Kidney tubule cell (primary cell): ENCODE data around the gene PRKCA.
"Not testable (repeated sequence)": the region's sequence is repeated elsewhere in the genome, so short reads cannot be mapped to it uniquely, and the experiment has no call there.

Experiments
- DNase-seq: peaks from one replicate; pipeline ENCODE4 v3.0.0-alpha.2; 2018; ENCODE audit warnings: low spot score

The PRKCA gene

DNA sequence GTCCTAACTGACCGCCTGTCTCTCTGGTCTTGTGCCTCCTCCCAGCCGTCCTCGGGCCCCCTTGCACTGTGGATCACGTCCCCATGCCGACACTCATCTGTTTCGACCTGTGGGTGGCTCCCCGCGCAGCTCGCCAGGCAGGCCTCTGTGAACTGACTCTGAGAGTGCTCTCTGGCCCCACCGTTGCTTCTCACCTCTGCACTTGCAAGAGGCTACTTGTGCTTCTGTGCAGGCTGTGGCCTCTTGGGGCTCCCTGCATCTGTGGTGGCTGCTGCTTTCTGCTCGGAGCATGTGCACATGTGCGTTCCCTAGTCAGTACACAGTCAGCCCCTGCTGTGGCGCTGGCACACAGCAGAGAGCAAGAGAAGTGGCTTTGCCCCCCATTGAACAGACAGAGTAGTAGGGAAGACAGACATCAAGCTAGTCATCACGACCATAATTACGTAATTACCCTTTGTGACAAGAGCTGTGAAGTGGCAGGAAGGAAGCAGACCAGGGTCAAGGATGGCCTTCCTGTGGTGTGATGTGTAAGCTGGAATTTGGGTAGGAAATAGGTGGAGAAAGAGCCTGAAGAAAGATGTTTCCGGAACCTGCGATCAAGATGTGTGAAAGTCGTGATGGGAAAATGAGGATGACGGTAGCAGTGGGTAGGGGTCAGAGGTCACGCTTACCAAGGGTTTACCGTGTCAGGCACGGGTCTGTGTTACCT is 276.5 kb downstream of the PRKCA start:
- no peak for DNase-seq

DNA sequence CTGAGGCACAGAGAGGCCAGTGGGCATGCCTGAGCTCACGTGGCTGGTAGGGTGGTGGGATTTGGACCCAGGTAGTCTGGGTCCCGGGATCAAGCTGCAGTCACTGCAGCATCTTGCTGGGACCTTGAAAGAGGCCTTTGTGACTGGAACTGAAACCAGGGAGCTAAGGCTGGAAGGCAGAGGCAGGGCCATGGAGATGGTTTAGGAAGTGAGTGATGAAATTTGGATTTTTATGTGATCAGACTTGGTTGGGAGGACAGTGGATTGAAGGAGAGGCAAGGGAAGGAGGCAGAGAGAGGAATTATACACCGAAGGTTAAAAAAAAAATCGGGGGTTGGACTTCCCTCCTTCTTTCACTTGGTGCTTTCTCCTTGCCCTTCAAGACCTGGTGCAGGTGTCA is 277.1 kb downstream of the PRKCA start:
- no peak for DNase-seq

DNA sequence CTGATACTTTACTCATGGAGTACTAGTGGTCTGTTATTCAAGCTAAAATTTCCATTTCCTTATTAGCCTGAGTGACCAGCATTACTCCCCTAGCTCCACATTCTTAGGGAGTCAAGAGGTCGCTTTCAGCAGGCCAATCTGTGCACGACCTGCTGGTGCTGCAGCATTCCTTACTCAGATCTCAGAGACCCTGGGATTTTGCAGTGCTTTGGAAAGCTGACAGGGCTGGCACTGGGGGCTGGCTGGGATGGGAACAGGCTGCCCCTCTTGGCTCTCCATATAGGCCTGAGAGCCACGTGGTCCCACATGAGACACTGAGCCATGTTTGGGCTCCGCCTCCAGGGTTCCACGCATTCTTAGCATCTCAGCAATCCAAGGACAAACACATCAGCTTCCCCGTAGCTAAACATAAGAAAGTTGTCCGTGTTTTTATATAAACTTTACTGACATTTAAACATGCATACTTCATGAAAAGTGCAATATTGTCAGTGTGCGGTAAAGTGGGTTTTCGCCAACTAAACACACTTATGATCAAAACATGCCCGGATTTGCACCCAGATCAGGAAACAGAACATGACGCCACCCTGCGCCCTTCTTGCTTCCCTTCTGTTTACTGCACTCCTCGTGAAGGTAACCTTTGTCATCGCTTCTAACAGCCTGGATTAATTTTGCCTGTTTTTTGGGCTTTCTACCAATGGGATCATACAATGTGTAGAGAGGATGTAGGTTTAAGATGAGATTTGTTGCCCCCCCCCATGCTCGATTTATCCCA is 278.0 kb downstream of the PRKCA start:
- DNase-seq = peak; percentile 68

DNA sequence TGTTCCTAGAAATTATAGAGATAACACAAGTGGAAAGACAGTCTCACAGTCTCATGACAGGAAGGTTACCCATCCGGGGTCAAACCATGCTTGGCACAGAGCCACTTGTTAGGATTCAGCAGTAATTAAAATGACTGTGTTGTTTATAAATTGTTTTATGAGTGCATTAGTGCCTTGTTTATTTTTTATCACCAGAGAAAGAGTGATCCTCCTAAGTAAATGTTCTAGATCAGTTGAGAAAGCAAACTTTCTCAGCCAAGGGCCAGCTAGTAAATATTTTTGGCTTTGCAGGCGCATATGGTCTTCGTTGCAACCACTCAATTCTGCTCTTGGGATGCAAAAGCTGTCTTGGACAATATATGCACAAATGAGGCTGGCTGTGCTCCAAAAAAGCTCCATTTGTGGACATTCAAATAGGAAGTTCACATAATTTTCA is 278.6 kb downstream of the PRKCA start:
- no peak for DNase-seq

- DNase-seq = no peak
Measured at GRCh38 chr17:66582373-66583111, 280.1 kb downstream of the PRKCA start.

DNA sequence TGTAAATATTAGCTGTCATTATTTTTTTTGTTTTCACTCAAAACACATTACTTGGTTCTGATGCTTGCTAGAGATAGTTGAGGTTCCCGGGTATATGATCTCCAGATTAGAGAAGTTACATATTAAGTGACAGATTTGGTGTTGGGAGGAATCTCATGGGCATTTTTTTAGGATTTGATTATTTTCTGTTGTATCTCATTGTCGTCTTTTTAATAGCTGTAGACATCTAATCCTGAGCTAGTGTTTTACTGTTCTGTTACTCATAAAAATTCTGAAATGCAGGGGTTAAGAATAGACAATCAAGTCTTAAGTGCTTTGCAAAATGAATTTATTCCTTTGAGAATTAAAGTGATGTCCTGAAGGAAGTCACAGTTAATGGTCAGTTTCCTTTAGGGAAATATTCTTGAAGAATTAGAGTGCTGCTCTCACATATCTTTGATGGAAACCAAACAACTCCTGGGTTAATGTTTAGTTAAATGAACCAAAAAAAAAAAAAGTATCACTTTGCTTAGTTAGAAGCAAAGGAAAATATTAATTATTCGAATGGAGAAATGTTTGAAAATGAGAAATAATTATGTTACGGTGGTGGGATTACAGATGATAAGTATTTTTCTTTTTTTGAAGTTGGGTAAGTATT is 280.8 kb downstream of the PRKCA start:
- peak; percentile 19 for DNase-seq

DNA sequence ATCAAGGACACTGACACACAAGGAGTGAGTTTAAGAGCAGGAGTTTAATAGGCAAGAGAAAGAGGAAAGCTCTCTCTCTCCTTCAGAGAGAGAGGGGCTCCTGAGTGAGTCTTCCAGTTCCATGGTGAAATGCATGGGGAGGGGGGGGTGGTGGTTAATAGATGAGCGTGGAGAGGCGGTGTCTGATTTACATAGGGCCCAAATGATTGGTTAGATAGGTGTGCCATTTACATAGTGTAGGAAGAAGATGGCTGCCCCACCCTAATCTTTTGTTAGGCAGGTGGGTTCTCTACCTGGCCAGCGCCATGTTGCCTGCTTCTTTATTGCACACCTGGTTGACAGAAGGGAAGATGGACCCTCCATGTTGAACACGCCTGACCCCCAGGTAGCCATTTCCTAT is 282.5 kb downstream of the PRKCA start:
- DNase-seq = no peak

- DNase-seq = no peak
Measured at GRCh38 chr17:66585472-66585871, 283.1 kb downstream of the PRKCA start.

DNA sequence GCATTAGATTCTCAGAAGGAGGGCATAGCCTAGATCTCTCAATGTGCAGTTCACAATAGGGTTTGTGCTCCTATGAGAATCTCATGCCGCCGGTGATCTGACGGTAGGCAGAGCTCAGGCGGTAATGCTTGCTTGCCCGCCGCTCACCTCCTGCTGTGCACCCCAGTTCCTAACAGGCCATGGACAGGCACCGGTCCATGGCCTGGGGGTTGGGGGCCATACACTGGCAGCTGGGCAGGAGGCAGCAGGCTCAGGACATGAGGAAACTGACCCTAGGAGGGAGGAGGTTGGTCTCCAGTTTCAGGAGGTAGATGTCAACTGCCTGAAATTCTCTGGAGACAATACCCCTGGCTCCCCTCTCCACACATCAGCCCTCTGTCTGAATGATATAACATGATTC is 287.5 kb downstream of the PRKCA start:
- no peak for DNase-seq

DNA sequence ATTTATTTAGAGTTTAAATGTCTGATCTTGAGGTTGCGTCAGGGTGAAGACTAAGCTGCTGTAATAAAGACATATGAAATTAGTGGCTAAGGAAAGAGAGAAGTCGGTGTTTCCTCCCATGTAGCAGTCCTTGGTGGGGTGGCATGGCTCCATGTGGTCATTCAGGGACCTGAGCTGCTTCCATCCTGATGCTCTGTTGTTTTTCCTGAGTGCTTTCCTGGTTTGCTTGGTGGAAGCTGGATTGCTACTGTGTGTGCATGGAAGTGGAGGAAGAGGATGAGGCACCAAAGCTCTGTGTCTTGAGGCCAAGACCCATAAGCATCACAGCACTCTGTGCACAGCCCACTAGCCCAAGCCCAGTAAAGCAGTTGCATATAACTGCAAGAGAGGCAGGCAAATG is 290.7 kb downstream of the PRKCA start:
- no peak for DNase-seq

GRCh38 chr17:66595893-66596292 is 293.5 kb downstream of the PRKCA start:
- no peak for DNase-seq

- DNase-seq = peak; percentile 36
Measured at GRCh38 chr17:66602659-66603384, 300.4 kb downstream of the PRKCA start.

- DNase-seq = no peak
Measured at GRCh38 chr17:66604376-66604775, 302.0 kb downstream of the PRKCA start.

DNA sequence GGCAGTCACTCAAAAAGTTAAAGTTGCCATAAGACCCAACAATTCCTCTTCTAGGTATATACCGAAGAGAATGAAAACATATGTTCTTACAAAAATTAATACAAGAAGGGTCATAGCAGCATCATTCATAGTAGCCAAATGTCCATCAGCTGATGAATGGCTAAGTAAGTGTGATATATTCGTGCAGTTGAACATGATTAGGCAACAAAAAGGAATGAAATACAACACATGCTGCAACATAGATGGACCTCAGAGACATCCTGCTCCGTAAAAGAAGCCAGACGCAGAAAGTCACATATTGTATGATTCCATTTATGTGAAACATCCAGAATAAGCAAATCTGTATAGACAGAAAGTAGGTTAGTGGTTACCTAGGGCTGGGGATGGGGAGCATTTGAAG is 303.1 kb downstream of the PRKCA start:
- DNase-seq = no peak

DNA sequence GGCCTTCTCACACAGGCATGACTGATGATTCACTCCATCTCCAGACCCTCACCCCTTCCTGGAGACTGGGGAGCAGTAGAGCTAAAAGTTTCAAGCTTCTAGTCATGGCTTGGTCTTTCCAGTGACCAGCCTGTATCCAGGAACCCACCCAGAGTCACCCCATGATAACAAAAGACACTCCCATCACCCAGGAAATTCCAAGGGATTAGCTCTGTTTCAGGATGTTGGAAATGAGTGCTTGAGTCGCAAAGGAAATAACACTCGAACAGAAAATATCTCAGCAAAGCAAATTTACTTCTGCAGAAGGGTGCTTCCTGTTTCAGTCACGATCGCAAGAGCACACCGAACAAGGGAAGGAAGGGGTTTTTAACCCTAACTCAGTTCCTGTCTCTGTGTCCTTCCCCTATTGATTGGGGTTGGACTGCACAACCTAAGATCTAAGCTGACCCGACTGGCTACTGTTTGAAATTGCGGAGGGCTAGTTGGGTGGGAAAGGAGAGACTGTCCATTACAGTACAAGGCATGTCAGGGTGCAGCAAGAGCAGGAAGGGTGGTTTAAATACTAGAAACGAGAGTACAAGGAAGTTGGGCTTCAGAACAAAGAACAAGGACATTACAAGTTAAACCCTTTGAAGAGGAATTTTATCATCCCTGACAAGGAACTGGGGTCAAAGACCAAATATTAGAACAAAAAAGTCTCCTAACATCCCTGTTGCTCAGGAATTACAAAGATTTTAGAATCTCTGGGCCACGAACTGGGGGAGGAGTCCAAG is 308.1 kb downstream of the PRKCA start:
- no peak for DNase-seq

- no peak for DNase-seq
Measured at GRCh38 chr17:66611397-66611796, 309.0 kb downstream of the PRKCA start.

GRCh38 chr17:66612993-66613392 is 310.6 kb downstream of the PRKCA start:
- no peak for DNase-seq

GRCh38 chr17:66614469-66614868 is 312.1 kb downstream of the PRKCA start:
- no peak for DNase-seq

- no peak for DNase-seq
Measured at GRCh38 chr17:66619206-66619605, 316.8 kb downstream of the PRKCA start.

DNA sequence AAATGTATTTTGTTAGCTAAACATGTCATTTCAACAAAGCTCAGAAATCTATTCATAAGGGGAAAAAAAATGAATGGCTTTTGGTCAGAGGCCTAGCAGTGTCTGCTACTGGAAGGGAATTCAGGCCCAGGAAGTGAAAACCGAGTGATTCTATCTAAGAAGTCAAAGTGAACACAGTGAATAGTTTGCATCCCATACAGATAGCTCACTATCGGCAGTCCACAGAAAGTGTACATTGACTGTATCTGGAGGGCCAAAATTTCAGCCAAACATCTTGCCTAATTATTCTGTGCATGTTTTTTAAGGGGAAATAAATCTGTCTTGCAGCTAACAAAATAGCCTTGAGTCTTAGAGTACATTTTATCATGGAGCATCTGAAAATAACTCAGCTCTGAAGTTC is 318.1 kb downstream of the PRKCA start:
- no peak for DNase-seq

DNA sequence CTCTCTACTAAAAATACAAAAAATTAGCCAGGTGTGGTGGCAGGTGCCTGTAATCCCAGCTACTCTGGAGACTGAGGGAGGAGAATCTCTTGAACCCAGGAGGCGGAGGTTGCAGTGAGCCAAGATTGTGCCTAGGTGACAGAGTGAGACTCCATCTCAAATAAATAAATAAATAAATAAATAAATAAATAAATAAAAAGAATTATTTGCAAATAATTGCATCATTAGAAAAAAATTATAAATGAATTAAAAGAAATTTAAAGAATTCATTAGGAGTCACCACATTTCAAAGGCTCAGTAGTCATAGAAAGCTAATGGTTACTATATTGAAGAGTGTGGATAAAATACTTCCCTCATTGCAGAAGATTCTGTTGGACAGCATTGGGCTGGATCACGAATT is 322.2 kb downstream of the PRKCA start:
- DNase-seq = not testable (repeated sequence)
